NCI-H2029 (cell line): Measurements from ENCODE around the gene SMIM21.

Source experiments
- DNase-seq: peaks from one replicate; lab custom pipeline; 2025; lab: John Stamatoyannopoulos, UW

SMIM21 gene

DNA sequence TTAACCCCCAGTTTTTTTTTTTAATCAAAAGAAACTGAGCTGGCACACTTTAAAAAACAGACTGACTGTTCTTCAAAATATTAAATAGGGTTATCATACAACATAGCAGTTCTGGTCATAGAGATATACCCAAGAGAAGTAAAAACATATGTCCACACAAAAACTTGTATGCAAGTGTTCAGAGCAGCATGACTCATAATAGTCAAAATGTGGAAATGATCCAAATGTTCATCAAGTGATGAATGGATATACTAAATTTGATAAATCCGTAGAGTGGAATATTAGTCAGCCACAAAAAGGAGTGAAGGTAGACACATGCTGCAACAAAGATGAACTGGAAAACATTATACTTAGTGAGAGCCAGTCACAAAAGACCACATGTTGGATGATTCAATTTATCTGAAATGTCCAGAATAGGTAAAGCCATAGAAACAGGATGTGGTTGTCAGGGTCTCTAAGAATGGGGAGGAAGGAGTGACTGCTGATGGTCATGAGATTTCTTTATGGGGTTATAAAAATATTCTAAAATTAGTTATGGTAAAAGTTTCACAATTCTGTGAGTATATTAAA lies 5.1 kb downstream of the SMIM21 start:
- DNase-seq = no peak

DNA sequence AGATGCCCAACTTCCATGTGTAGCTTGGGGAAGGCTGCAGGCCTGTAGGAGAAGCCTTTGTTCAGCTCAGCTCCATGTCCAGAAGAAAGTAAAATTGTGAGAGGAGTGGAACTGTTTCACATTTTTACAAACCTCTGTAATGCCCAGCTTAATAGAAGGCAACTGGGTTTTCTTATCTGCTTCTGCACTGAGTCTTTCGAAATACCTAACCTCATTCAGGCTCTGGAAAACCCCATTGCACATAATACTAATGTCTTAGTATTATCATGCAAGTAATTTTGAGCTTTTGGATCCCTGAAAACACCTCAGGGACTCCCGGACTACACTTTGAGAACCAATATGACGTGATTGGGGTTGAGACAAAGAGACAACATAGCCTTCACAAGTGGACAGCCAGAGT lies 5.8 kb downstream of the SMIM21 start:
- DNase-seq = no peak

DNA sequence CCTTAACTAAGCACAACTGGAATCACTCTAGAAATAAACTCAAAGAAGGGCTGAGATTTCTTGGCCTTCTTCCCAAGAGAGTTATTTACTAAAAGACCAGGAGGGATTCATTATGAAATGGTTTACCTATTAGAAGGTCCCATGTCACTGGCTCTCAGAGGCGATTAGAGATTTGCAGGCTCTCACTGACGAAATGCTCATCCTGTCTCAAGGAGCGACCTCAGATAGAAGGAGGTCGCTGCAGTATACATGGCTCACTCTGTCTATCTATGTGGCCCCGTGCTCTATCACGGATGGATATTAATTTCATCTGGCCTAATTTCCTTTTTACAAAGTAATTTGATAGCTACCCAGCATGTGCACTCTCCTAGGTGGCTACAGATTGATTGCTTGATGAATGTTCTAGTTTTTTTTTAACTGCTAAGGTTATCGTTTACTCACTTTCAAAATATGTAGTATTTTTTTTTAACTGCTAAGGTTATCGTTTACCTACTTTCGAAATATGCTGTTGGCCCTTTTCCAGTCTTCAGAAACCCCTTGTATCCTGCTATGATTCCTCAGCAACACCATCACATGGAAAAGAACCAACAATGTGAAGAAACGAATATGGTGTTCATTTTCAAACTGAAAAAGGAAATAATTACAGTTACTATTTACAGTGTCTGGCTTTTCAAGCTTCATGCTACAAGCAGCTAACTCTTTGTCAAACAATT lies 9.1 kb downstream of the SMIM21 start:
- no peak for DNase-seq

DNA sequence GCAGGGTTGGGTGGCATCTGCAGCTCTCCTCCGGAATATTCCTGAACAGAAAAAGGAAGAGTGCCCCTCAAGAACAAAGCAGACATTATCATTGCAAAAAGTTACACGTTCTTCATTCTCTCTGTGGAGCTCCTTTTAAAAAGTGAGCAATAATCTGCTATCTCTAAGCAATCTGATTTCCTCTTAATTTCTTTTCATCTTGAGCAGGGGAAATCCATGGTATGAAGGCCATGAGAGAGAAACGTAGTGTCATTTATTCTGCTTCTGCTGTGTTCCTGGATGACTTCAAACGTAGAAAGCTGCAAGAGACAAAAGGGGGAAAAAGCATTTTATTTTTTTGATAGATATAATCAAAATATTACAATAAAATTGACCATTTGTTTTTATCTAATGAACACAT lies 16.9 kb downstream of the SMIM21 start:
- DNase-seq = no peak

DNA sequence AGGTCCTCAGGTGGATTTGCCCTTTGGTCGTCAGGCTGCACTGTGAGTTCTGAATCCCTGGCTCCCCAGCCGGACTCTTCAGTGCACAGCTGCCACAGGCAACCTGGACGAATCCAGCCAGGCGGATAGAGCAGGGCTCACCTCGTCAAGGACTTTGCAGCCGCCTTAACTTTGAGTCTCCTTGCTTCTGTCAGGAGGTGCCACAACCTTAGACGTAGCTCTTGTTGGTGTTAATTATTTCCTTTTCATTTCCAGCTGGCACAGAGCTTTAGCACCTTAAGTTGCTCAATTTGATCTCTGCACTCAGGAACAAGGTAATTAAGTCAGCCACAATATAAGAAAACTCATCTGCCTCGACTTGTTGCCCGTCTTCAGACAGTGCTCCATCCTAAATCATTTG lies 17.7 kb downstream of the SMIM21 start:
- no peak for DNase-seq

DNA sequence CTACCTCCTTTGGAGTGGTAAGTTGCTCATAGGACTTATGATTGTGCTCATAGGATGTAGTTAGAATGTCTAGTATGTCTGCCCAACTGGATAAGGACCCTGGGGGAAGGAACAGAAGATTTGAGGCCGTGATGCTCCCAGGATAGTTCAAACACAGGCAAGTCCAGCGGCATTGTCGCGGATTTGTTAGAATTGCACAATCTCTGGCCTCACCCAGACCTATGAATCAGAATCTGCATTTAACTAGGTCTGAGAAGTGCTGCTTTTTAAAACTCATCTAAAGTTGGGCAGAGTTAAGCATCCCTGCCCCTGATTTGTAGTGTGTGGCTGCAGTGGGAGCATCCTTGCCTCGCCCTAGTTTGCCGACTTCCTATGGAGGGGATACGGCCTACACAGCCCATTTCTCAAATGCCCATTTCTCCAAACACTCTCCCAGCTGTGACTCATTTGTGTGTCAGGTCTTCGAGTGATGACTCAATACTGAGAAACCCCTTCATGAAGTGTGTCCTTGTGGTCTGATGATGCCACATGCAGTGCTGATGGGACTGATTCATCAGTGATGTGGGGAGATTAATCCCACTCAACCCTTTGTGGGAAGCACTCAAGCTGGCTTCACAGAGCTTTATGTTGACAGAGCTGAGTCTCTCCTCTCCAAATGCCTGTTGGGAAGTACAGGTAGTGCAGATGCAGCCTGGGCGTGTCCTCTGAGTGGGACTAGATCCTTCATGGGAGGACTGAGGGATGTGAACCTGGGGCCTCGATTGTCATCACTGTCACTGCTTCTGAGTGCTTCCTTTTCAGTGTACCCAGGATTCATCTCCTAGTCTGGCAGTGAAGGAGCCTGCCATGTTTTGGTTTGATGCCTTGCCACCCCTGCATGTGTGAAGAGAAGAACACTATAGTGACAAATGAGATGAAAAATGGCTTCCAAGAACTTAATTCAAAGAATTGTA lies 18.7 kb downstream of the SMIM21 start:
- no peak for DNase-seq

DNA sequence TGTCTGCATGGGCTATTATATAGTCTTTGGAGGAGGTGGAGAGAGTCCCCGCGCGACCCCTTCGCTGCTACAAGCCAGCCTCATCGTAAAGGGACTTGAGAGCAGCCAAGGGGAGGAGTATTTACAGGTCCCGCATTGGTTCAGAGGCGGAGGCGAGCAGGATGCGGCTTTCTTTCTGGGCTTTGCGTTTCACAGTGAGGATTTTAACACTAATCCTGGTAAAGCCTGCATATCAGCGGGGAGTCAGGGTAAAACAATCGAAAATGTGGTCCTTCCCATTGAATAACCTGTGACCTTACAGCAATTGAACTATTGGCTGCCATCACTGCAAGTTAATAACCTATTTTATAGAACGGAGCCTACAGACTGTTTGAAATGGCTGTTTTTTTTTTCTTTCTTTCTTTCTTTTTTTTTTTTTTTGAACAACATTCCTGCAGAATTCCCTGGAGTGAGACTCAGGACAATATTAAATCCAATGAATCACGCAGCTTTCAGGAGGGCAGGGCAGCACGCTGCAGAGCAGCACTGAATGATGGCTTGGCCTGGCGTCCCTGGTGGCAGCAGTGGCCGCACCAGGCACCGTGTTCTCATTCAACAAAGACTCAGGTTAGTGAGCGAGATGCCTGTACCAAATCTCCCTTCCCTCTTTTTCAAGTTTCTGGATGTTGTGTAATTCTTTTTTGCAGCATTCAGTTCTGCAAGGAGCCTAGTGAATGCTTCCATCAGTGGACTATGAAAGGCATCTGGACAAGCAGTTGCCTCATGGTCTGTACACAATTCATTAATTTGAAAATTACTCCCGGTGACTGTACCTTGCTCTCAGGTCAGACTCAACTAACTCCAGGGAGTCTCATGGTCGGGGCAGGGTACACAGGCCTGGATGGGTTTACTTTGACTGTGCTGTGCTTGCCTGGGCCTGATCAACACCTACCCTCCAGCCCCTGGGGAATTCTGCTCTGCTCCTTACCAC lies 19.8 kb downstream of the SMIM21 start:
- no peak for DNase-seq

DNA sequence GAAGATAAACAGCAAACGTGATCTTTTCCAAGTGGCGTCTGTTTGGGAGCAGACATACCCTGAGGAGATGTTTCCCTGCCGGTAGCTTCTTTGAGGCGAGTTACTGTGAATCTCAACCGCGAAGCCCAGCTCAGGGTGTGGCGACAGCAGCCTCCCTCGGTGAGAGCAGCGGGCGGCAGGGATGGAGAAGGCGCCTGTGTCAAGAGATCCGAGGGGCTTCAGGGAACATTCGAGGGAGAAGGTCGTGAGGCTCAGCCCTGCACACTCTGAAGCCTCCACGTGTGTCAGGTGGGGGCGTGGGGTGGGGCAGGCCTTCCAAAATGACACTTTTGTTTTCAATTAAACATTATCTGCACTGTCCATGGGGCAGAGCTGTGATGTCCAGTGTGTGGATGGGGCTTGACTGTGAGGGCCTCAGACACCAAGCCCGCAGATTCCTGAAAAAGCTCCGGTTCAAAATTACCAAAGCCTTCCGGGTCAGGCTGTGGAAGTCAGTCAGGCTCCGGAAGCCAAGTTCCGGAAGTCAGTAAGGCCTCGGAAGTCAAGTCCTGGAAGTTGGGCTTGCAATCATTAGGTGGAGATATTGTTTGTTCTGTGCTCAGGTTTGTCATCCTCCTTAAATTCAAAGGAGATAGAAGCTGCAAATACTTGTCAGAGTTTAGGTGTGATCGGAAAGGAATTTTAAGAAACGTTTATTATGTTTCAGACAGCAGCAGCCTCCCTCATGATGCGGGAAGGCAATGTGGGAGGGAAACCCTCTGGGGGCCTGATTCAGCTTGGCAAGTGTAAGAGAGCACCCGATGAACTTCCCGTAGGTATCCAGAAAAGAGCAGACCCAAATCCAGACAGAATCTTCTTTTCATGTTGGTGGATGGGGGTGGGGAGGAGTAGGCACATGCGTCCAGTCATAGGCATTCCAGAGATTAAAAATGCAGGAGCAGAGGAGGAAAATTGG lies 20.7 kb downstream of the SMIM21 start:
- no peak for DNase-seq

DNA sequence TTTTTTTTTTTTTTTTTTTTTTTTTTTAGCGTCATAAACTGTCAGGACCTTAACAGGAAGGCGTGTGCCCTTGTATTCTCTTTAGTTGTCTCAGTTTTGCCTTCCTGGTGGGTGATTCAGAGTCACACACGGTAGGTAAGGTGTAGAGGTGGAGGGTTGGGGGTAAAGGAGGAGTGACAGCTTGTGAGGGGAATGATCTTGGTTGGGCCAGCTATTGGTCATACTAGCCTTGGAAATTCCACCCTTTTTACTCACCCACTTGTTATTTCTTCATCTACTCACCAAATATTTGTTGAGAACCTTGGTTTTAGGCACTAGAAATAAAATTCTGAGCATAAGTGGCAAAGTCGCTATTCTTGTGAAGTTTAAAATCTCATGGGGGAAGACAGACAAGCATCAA lies 22.2 kb downstream of the SMIM21 start:
- DNase-seq = no peak

DNA sequence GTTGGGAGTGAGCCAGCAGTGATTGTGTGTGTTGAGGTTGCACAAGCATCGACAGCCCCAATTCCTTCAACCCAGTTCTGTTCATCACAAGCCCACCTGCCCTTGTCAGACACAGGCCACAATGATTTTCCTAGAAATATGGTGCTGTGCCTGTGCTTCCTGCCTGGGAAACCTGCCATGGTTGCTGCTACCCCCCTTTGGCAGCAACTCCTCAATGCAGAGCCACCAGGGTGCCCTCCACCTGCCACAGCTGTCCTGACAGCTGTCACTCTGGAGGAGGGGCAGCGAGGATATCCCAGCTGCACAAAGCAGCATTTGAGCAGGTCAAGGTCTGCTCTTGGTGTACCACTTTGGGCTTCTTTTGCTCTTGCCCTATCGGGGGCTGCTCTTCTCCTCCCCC lies 27.1 kb downstream of the SMIM21 start:
- DNase-seq = no peak

DNA sequence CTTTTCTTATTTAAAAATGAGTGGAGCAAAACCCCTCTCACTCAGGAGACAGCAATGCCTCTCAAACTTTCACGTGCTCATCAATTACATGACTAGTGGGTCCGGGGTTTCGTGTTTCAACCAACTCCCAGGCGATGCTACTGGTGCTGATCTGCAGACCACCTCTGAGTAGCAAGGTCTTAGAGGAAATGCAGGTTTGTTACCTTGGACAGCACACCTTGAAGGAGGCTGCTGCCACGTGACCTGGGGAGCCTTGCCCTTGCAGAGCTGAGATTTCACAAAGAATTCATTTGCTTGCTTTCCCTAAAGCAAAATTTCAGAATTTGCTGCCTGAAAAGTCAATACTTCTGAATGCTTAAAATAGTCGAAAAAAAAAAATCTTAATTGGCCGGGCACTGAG lies 32.4 kb downstream of the SMIM21 start:
- DNase-seq = no peak

DNA sequence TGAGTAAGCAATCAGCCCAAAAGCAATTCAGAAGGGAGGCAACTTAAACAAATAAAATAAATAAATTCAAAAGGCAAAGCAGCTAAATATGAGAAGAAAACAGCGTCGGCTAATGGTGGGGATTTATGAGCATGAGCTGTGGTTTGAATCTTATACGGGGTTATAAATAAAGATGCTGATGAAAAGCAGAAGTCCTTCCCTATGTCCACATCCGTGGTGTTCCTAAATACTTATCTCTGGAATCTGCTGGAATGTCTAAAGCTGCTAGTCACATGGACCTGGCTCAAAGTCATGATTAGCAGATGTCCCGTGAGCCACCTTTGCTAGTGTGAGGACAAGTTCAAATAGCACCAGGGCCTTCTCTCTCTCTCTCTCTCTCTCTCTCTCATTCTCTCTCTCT lies 33.8 kb downstream of the SMIM21 start:
- no peak for DNase-seq

DNA sequence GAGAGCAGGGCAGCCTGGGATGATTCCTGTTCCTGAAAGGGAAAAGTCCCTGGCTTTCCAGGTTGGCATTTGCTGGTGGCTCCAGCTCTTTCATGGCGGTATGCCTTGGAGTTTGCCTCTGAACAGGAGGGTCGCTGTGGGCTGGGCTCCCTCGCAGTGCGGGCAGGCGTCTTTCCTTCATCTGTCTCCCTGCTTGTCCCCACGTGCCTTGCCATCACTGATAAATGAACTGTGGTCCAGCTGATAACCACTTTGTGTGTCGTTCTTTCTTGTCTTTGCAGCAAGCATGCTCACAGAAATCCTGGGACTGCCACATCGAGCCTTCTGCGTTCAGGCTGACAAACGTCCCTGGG lies 35.3 kb downstream of the SMIM21 start:
- DNase-seq = no peak

DNA sequence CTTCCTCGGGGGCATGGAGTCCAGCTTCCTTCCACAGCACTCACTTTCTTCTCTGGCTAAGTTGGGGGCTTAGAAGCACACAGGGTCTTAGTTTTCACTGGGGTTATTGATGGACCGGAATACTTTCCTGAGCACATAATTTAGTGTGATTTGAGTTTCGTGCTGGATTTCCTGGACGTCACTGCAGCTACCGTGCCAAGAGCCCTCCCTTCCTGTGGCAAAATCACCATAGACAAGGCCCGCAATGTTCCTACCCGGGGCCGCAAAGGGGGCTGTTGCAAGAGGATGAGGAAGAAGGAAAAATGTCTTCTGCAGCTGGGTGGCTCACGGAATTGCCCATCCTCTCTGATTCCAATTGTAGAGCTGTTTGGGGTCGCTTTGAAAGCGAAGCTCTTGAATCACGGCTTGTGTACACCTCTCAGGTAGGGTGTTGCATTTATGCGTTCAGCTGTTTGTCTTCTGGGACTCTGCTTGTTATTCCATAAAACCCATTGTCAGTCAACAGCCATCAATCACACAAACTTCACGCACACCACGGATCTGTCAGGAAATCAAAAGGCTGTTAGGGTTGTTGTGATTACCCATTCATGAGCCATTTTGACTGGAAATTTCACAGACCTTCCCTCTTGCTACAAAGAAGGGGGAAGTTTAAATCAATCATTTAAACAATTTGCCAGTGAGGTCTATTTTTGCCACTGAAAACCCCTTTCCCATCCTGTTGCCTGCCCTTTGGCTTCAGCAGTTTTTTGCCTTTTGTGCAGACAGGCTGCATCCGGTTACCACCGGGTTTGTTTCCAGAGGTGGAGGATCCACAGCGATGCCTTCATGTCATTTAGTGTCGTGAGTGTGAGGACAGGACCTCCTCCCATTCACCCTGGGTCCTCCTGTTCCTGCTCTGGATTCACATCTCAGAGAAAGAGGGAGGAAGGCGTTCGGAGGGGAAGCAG lies 36.0 kb downstream of the SMIM21 start:
- no peak for DNase-seq

DNA sequence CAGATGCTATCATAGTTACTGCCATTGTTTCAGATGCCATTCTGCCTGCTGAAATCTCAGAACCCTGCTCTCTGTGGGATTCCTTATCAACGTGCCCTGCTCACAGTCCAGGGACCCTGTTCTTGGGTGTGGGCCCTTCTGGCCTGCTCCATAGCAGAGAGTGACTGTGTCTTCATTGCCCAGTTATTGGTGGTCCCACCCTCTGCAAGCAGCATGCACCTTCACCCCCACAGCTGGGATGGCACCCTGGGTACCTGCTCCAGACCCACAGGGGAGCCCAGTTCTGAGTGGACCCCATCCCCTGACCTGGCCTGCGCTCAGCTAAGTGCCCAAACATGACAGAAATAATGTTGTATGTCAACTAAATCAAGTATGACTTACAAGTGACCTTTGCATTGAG lies 36.6 kb downstream of the SMIM21 start:
- DNase-seq = no peak

DNA sequence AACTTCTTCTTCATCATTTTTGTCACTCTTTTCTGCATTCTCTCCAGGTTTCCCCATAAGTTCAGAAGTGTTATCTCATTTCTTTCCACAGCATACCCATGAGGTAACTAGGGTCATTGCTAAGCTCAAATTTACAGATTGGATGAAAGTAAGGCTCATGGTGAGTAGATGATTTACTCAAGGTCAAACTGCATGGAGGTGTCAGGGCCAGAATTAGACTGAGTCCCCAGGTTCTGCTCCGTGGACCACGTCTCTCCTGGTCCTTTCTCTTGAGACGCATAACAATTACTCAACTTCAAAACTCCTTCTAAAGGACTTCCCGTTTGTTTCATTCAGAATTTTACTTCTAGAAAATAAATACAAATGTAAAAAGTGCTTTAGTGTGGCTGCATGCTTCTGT lies 43.4 kb downstream of the SMIM21 start:
- no peak for DNase-seq

DNA sequence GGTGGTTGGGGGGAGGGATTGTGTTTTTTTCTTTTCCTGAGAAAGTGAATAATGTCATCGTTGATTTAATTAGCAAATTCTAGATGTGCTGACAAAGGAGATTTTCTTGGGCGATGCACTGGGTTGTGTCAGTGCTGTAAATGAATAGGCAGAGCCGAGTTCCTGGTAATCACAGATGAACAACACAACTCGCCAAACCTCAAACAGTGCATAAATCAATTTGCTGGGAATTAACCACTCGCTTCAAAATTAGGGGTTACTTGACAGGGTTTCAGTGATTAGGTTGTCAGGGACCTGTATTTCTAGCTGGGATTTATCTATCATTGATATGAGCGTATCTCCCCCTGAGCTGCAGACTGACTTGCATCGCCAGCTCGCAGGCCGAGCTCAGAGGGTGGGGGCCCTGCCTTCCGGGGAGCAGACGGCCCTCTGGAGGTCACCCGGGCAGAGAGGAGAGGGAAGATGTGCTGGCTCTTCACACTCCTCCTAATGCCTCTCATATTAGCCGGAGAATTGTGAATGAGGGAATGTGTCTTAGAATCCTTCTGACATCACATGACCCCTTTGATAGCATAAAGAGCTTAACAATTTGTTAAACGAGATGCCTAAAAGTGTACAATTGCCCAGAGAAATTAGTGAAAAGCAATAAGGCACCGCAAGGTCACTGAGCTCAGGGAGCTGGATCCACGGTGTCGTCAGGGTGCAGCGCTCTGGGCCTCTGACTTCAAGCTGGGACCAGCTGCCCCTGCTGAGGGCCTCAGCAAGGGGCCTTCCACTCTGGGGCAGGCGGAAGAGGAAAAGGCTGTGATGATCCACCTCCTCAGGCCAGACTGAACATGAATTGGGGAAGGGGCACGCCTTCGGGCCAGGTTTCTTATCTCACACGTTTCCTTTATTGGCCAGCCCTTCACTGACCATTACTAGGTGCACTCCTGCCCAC lies 48.9 kb downstream of the SMIM21 start:
- DNase-seq = no peak

DNA sequence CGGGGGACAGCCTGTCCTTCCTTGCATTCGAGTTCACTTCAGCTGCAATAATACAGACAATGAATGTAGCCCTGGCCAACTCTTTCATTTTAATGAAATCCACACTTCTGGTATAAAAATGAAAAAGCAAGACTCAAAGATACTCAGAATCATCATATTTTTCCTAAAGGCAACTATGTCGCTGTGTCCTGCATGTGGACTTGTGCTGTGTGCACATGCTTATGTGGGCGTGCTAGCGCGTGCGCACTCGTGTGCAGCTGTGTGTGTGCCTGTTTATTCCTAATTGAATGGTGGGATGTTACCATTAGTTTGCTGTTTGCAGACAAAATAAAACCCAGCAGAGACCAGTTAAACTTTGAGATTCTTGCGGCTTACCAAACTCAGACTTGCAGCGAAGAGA lies 49.6 kb downstream of the SMIM21 start:
- no peak for DNase-seq

DNA sequence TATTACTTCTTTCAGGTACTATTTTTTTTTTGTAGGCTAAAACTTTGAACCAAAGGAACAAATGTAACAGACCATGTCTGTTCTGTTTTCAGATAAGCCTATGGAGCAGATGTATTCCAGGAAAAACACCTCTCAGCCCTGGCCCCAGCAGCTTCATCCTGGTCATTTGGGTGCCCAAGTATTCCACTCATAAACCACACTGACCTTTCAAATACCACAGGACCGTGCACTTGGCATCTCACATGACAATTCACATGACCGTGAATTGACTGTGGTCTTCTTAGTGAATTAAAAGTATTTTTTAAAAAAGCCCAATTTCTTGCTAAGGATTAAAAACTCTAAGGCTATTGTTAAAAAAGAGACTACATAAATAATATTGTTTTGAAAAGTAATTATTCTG lies 50.2 kb downstream of the SMIM21 start:
- no peak for DNase-seq
